ENCODE measurements around the gene AAK1. TPM values are rescaled to one million over a fixed set of nuclear protein-coding genes. Genes with fewer than 3 reads are reported as not detected.

Gene AAK1
- total RNA-seq, 3 donors from 2014 or later (not counting 1 experiment from before 2014, with no cell fraction given) = 174 to 249 (median 204) TPM

DNA sequence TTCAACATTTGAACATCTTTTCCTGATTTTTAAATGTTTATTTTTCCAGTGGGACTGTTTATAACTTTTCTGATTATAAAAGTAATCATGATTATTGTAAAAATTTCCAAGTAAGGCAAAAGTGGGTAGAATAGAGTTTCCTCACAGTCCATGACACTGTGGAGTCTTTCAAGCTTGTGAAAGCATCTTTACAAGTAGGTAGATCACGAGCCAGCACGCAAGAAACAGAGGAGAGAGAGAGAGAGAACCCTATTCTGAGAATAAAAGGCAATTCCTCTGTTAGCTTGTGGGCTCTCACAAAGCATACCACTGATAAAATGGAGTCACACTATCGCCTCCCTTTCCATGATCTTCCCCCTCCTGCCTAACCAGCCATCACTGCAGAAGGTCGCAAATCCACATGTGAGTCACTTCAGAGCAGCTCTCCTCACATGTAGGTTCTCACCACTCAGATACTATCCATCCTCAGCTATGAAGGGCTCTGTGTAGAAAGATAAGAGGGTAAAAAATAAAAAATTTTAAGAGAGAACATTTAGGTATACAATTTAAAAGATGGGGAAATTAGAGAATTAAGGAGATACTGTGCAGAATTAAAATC lies 40.3 kb downstream of the AAK1 start:
- Mint-ChIP-seq H3K4me1 (peaks cover 77 to 78% of the 10 kb centered on the region in 2 donors), H3K36me3 (no peaks in the 10 kb centered on the region), H3K9me3 (peaks cover 0 to 4% of the 10 kb centered on the region in 2 donors), H3K4me3 (peak overlapping the region; percentile 15), H3K27me3 (ENCODE audit: low read depth in 2 of 2) (no peaks in the 10 kb centered on the region), H3K27ac (peak overlapping the region; percentile 13 to 71)
- TF ChIP-seq, protein P1, sequence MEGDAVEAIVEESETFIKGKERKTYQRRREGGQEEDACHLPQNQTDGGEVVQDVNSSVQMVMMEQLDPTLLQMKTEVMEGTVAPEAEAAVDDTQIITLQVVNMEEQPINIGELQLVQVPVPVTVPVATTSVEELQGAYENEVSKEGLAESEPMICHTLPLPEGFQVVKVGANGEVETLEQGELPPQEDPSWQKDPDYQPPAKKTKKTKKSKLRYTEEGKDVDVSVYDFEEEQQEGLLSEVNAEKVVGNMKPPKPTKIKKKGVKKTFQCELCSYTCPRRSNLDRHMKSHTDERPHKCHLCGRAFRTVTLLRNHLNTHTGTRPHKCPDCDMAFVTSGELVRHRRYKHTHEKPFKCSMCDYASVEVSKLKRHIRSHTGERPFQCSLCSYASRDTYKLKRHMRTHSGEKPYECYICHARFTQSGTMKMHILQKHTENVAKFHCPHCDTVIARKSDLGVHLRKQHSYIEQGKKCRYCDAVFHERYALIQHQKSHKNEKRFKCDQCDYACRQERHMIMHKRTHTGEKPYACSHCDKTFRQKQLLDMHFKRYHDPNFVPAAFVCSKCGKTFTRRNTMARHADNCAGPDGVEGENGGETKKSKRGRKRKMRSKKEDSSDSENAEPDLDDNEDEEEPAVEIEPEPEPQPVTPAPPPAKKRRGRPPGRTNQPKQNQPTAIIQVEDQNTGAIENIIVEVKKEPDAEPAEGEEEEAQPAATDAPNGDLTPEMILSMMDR (IDR thresholded peaks at IDR 0.05) = no peak
- no peak overlapping the region for H3K4me3 ChIP-seq (ENCODE audit: low read length)
- no peaks in the 10 kb centered on the region for H3K27me3 ChIP-seq (ENCODE audit: control insufficient read depth, insufficient read depth, low read length)
- no peak overlapping the region for H3K27ac ChIP-seq (ENCODE audit: low read length)
- peaks cover 22% of the 10 kb centered on the region for H3K4me1 ChIP-seq (ENCODE audit: control insufficient read depth, insufficient read depth, low read length)
- intact Hi-C loops (cut with micrococcal nuclease) = no loop called here
- no peak for DNase-seq
- H3K36me3 ChIP-seq (ENCODE audit: control insufficient read depth, insufficient read depth, low read length) = no peaks in the 10 kb centered on the region
- 92% methylated on average over 4 of the region's 4 CpGs for WGBS (ENCODE audit: insufficient coverage)
- no peaks in the 10 kb centered on the region for H3K9me3 ChIP-seq (ENCODE audit: control insufficient read depth, insufficient read depth, low read length)
- ATAC-seq = no peak

DNA sequence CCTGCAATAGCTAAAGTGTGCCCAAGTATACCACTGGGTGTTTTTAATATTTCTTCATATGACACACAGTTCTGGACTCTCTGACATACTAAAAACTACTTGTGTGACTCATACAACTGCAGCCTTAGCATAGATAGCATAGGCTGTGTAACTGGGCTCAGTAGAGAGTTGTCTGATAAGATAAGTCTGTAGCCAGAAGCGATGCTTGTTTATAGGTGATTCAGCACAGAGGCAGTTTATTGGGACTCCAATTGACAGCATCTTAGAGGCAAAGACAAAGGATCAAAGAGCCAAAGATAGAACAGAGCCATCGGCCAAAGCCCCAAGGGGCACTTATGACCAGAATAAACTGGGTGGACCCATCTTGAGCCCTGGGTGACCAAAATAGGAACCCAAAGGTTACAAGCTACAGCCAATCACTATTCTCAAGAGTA lies 42.3 kb downstream of the AAK1 start:
- Mint-ChIP-seq H3K27ac (peak overlapping the region; percentile 63 to 75), H3K36me3 (no peaks in the 10 kb centered on the region), H3K9me3 (peaks cover 0 to 4% of the 10 kb centered on the region in 2 donors), H3K4me1 (peaks cover 72 to 80% of the 10 kb centered on the region in 2 donors), H3K27me3 (ENCODE audit: low read depth in 2 of 2) (no peaks in the 10 kb centered on the region), H3K4me3 (no peak overlapping the region)
- H3K27ac ChIP-seq (ENCODE audit: low read length) = no peak overlapping the region
- H3K9me3 ChIP-seq (ENCODE audit: control insufficient read depth, insufficient read depth, low read length) = no peaks in the 10 kb centered on the region
- peaks cover 28% of the 10 kb centered on the region for H3K4me1 ChIP-seq (ENCODE audit: control insufficient read depth, insufficient read depth, low read length)
- WGBS (ENCODE audit: insufficient coverage) = 95% methylated on average over 2 of the region's 2 CpGs
- ATAC-seq (peak in 2 of 3 donors; percentile 59), DNase-seq (no peak)
- H3K36me3 ChIP-seq (ENCODE audit: control insufficient read depth, insufficient read depth, low read length) = no peaks in the 10 kb centered on the region
- intact Hi-C loops (cut with micrococcal nuclease) = loop anchor here (2.0 kb wide), 1 partner anchor 16 kb away; no protein-coding TSS in a partner anchor
- H3K4me3 ChIP-seq (ENCODE audit: low read length) = no peak overlapping the region
- H3K27me3 ChIP-seq (ENCODE audit: control insufficient read depth, insufficient read depth, low read length) = no peaks in the 10 kb centered on the region
- TF ChIP-seq, protein P1 (IDR thresholded peaks at IDR 0.05) = no peak

DNA sequence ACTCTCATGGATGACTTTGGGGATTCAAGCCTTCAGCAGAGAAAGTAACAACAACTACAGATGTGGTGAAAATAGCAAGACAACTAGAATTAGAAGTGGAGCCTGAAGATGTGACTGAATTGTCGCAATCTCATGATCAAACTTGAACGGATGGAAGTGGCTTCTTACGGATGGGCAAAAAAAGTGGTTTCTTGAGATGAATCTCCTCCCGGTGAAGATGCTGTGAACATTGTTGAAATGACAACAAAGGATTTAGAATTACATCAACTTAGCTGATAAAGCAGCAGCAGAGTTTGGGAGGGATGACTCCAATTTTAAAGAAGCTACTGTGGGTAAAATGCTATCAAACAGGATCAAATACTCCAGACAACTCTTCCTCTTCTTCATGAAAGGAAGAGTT lies 43.1 kb downstream of the AAK1 start:
- Mint-ChIP-seq H3K4me1 (peaks cover 66 to 74% of the 10 kb centered on the region in 2 donors), H3K4me3 (no peak overlapping the region), H3K36me3 (no peaks in the 10 kb centered on the region), H3K27ac (peak overlapping the region; percentile 73 to 75), H3K9me3 (no peaks in the 10 kb centered on the region), H3K27me3 (ENCODE audit: low read depth in 2 of 2) (no peaks in the 10 kb centered on the region)
- 82% methylated on average over 4 of the region's 4 CpGs for WGBS (ENCODE audit: insufficient coverage)
- Histone ChIP-seq H3K27me3 (ENCODE audit: control insufficient read depth, insufficient read depth, low read length) (no peaks in the 10 kb centered on the region), H3K36me3 (ENCODE audit: control insufficient read depth, insufficient read depth, low read length) (no peaks in the 10 kb centered on the region), H3K9me3 (ENCODE audit: control insufficient read depth, insufficient read depth, low read length) (no peaks in the 10 kb centered on the region), H3K4me1 (ENCODE audit: control insufficient read depth, insufficient read depth, low read length) (peaks cover 23% of the 10 kb centered on the region), H3K4me3 (ENCODE audit: low read length) (no peak overlapping the region), H3K27ac (ENCODE audit: low read length) (no peak overlapping the region)
- DNase-seq = peak in 1 of 2 donors; percentile 45
- TF ChIP-seq, protein P1 (IDR thresholded peaks at IDR 0.05) = no peak
- intact Hi-C loops (cut with micrococcal nuclease) = loop anchor here (2.0 kb wide), 1 partner anchor 16 kb away; no protein-coding TSS in a partner anchor
- no peak for ATAC-seq

Data from natural killer cell (primary cell).